HG03354 (cell line): ENCODE results near the gene APLP1.
A peak's percentile ranks its signal among the peaks of the same experiment; 100 is the strongest.
"Not testable (repeated sequence)": the region's sequence is repeated elsewhere in the genome, so short reads cannot be mapped to it uniquely, and the experiment has no call there.

Experiments
- ATAC-seq: cut with Tn5 transposase; IDR thresholded peaks from one replicate; pipeline ENCODE4 v1.9.1; 2021; ENCODE audit warnings: mild to moderate bottlenecking; ENCODE audit not compliant: unreplicated experiment, poor library complexity, severe bottlenecking

APLP1 gene

GRCh38 chr19:35901055-35901644 is 32.8 kb downstream of the APLP1 start:
- ATAC-seq, result no peak

GRCh38 chr19:35901854-35902661 is 33.7 kb downstream of the APLP1 start, which contains the start of gene HCST:
Gene HCST (plus strand): TSS chr19:35902529. CDS start chr19:35902594, 65 bp downstream.
- ATAC-seq, result no peak

GRCh38 chr19:35902870-35903475 is 34.6 kb downstream of the APLP1 start:
- no peak for ATAC-seq

GRCh38 chr19:35903550-35904179 is 35.3 kb downstream of the APLP1 start:
- peak; percentile 45 for ATAC-seq

- ATAC-seq, result no peak
Measured at GRCh38 chr19:35904311-35905068, 36.1 kb downstream of the APLP1 start.

DNA sequence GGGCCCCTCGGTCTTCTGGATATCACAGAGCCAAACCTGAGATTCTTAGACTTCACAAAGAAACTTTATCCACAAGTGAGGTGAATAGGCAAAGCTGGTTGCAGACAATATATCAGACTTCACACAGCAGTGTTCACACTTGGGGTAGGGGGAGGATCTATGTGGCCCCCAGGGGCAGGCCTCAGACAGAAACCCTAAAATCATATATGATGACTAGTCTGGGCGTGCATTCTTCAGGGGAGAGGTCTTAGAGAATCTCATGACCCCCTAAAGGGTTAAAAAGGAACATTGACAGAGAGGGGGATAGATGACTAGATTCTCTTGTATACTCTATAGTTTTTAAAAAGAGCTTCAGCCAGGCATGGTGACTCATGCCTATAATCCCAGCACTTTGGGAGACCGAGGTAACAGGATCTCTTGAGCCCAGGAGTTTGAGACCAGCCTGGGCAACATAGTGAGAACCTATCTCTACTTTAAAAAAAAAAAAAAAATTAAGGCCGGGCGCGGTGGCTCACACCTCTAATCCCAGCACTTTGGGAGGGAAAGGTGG is 36.9 kb downstream of the APLP1 start:
- ATAC-seq, result no peak

DNA sequence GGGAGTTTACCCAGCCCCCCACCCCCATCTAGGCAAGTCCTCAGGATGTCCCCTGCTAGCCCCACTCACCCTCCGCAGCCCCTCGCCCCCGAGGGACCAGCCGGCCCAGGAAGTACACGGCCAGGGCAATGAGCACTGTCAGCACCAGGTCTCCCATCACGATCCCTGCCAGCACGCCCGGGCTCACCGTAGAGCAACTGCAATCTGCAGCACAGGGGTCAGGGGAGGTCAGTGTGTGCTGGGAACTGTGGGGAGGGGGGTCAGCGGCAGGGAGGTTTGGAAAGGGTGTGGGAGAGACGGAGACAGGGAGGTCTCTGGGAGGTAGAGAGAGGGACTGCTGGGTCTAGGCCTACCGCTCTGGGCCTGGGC is 39.0 kb downstream of the APLP1 start:
- ATAC-seq, result no peak

GRCh38 chr19:35908010-35908441 is 39.7 kb downstream of the APLP1 start, which contains the start of gene TYROBP:
Gene TYROBP (minus strand): TSS chr19:35908295. CDS start chr19:35908228, 67 bp downstream.
- ATAC-seq, result no peak

DNA sequence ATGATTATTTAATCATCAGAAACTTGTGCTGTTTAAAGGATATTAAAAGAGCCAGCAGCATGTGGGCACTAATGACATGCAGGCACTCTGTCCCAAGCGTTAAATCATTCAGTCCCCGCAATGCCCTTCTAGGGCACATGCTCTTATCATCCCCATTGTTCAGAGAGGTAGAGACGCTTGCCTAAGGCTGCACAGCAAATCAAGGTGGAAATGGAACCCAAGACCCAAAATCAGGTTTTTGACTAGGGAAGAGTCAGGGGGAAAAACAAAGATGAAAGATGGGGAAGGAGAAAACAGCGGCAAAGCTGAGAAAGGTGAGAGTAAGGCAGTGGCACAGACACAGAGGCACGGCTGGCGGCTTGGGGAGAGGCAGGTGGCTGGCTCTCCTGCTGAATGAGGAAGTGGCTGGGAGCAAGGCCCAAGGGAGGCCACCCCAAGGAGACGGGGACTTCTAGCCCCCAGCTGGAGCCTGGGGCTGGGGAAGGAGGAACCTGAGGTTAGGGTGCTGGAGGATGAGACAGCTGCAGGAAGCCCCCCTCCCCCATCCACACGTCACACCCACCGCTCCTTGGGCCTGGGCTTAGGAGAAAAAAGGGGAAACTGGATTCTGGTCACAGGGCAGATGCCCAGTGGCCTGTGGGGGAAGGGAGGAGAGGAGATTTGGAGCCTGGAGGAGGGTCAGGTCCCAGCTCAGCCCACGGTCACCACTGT is 40.8 kb downstream of the APLP1 start:
- no peak for ATAC-seq

GRCh38 chr19:35909684-35910035 is 41.3 kb downstream of the APLP1 start:
- no peak for ATAC-seq

GRCh38 chr19:35910355-35910754 is 42.0 kb downstream of the APLP1 start:
- ATAC-seq, result not testable (repeated sequence)

- ATAC-seq, result no peak
Measured at GRCh38 chr19:35911173-35911572, 42.8 kb downstream of the APLP1 start.

GRCh38 chr19:35911790-35912189 is 43.4 kb downstream of the APLP1 start:
- ATAC-seq, result no peak

DNA sequence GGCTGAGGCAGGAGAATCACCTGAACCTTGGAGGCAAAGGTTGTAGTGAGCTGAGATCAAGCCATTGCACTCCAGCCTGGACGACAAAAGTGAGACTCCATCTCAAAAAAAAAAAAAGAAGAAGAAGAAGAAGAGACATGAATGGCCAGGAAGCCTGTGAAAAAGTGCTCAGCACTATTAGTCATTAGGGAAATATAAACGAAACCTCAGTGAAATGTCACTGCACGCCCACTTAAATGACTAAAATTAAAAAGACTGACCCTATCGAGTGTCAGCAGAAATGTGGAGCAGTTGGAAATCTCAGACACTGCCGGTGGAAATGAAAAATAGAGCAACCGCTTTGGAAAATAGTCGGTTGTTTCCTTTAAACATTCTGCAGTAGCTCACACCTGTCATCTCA is 45.2 kb downstream of the APLP1 start:
- no peak for ATAC-seq

GRCh38 chr19:35915443-35915842 is 47.1 kb downstream of the APLP1 start:
- no peak for ATAC-seq

DNA sequence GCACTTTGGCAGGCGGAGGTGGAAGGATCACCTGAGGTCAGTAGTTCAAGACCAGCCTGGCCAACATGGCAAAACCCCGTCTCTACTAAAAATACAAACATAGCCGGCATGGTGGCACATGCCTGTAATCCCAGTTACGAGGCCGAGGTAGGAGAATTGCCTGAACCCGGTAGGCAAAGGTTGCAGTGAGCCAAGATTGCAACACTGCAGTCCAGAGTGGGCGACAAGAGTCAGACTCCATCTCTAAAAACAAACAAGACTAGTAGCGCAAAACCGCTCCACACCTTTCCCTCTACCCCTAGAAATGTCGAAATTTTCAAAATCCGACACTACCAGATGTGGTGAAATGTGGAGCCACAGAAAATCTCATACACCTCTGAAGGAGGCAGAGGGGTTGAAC is 50.9 kb downstream of the APLP1 start:
- ATAC-seq, result no peak

- no peak for ATAC-seq
Measured at GRCh38 chr19:35921012-35921411, 52.6 kb downstream of the APLP1 start.

DNA sequence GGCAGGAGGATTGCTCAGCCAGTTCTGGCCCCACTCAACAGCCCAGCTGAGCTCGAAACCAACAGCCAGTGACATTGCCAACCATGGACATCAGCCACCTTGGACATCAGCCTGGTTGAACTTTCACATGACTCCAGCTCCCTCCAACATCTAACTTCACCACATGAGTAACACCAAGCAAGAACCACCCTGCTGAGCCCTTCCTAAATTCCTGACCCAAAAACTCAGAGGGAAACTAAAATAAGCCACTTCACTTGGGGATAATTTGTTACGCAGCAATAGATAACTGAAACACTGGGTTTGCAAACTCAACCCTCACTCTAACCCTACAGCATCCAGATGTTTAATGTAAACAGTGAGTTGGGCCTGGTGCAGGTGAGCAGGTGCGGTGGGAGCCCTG is 57.1 kb downstream of the APLP1 start:
- no peak for ATAC-seq

DNA sequence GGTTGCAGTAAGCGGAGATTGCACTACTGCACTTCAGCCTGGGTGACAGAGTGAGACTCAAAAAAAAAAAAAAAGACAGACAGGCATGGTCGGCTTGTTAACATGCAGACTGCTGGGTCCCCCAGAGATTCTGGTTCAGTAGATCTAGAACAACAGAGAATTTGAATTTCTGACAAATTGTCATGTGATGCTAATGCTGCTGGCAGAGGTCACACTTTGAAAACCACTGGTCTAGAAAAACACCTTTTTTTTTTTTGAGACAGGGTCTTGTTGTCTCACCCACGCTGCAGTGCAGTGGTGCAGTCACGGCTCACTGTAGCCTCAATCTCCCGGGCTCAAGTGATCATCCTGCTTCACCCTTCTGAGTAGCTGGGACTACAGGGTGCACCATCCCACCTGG is 60.1 kb downstream of the APLP1 start:
- no peak for ATAC-seq
